Spleen (tissue), 11 donors: Measurements from ENCODE around the gene ATP2B2. TPM values are rescaled to one million over a fixed set of nuclear protein-coding genes. Genes with fewer than 3 reads are reported as not detected.

Experiments
- DNase-seq: peaks from one replicate; pipeline ENCODE4 v3.0.0-alpha.2; 2020
- H3K27ac ChIP-seq, 8 donors: fragments of 200-600 bp; sonication (generic) in 7 of 8; 1 replicate in 4 of 8; 2 replicates in 4 of 8; pipeline versions ENCODE4 v1.5.0 to v1.8.0; 2016 to 2021; ENCODE audit warnings: inconsistent platforms in 4 of 8, mild to moderate bottlenecking in 4 of 8, moderate library complexity in 1 of 8
- H3K27me3 ChIP-seq, 7 donors: fragments of 200-600 bp; sonication (generic) in 6 of 7; replicated peaks in 1 of 7; 1 replicate in 4 of 7; 2 replicates in 3 of 7; pipeline versions ENCODE4 v1.5.0 to v1.8.0; 2016 to 2021; ENCODE audit warnings: inconsistent platforms in 3 of 7, mild to moderate bottlenecking in 1 of 7
- H3K36me3 ChIP-seq, 6 donors: fragments of 200-600 bp; sonication (generic) in 5 of 6; 1 replicate in 4 of 6; 2 replicates in 2 of 6; pipeline versions ENCODE4 v1.5.0 to v1.8.0; 2016 to 2021; ENCODE audit warnings: inconsistent platforms in 2 of 6
- H3K4me1 ChIP-seq, 6 donors: fragments of 200-600 bp; sonication (generic) in 5 of 6; 1 replicate in 3 of 6; 2 replicates in 3 of 6; pipeline versions ENCODE4 v1.5.0 to v1.8.0; 2016 to 2021; ENCODE audit warnings: inconsistent platforms in 3 of 6
- H3K4me3 ChIP-seq, 8 donors: fragments of 200-600 bp; sonication (generic) in 7 of 8; 1 replicate in 4 of 8; 2 replicates in 4 of 8; pipeline versions ENCODE4 v1.5.0 to v1.8.0; 2016 to 2021; ENCODE audit warnings: inconsistent platforms in 4 of 8, mild to moderate bottlenecking in 4 of 8, moderate library complexity in 2 of 8
- H3K9me3 ChIP-seq, 8 donors: fragments of 200-600 bp; sonication (generic) in 7 of 8; 1 replicate in 4 of 8; 2 replicates in 4 of 8; pipeline versions ENCODE4 v1.5.0 to v1.8.0; 2016 to 2021; ENCODE audit warnings: inconsistent platforms in 4 of 8
- CTCF ChIP-seq, 11 experiments: fragments of 200-600 bp in 7 of 11; fragments of 450-650 bp in 4 of 11; sonication (generic) in 4 of 11; IDR thresholded peaks in 8 of 11; conservative IDR thresholded peaks in 3 of 11; 1 replicate in 7 of 11; 2 replicates in 4 of 11; pipeline versions ENCODE4 v1.4.0 to v1.8.0; 2016 to 2021; ENCODE audit warnings: antibody characterized with exemption in 11 of 11, inconsistent platforms in 4 of 11, mild to moderate bottlenecking in 1 of 11
- POLR2A ChIP-seq, 3 donors: fragments of 450-650 bp; IDR thresholded peaks; one replicate each; pipeline ENCODE4 v1.5.1; 2017; ENCODE audit warnings: antibody characterized with exemption in 3 of 3, mild to moderate bottlenecking in 1 of 3
- POLR2AphosphoS5 ChIP-seq, 3 donors: sonication (generic); formaldehyde crosslinking; IDR thresholded peaks; one replicate each; pipeline ENCODE4 v1.5.1; 2017; ENCODE audit warnings: antibody characterized with exemption in 3 of 3
- WGBS, 5 donors: extraction: QIAGEN DNeasy Blood & Tissue Kit in 3 of 5; methylation state at CpG; one replicate each; pipeline versions ENCODE4 v1.1.5 to v1.1.7; 2013 to 2018; 5-methylcytosine and 5-hydroxymethylcytosine counted together
- intact Hi-C: fragments of 100-400 bp; cut with DNase I; formaldehyde crosslinking; loops from one replicate; pipeline ENCODE4 v1.15.0; 2023; ENCODE audit warnings: low total_unique reads
- polyA plus RNA-seq, 3 donors: library from polyadenylated mRNA; stranded (reverse); fragments of 200-250 nt; gene quantifications; one replicate each; pipeline ENCODE4 v1.2.1, GENCODE V29; 2013
- total RNA-seq, 7 donors: library from RNA; depleted of rRNA in 3 of 7; stranded (reverse); fragments of >200 nt in 3 of 7; fragmentation: NEBNext Ultra II Directional in 4 of 7; extraction: Animal tissue kit (Norgen Biotek cat#: 25700) in 4 of 7; gene quantifications; one replicate each; pipeline versions ENCODE4 v1.1.0 to v1.2.1, GENCODE V29; 2016 to 2021
- donor health status: healthy with polysubstance abuse.
- donor health status: DM: no; HTN: no; CAD: no; lungs with moderate emphysema.
- donor health status: DM: no; HTN: no; CAD: no.
- donor health status: Bipolar disorder and iron deficiency.
- donor health status: healthy.
- donor health status: DM: no; HTN: no; CAD: no.
- donor health status: DM: yes; HTN: yes; CAD: no.

The ATP2B2 gene
- total and polyA plus RNA-seq, 10 donors = 0.02 to 1.5 (median 0.24) TPM; not detected in 2

- no peak for DNase-seq
- peaks cover 0 to 14% (median 0%) of the 10 kb centered on the region in 6 donors for H3K4me1 ChIP-seq
- WGBS, 5 donors = 92 to 98% (median 95%) methylated on average over 3 of the region's 3 CpGs
- H3K36me3 ChIP-seq = peaks cover 5 to 100% (median 90%) of the 10 kb centered on the region in 6 donors
- H3K4me3 ChIP-seq = no peak overlapping the region
- no peaks in the 10 kb centered on the region for H3K27me3 ChIP-seq
- intact Hi-C loops = no loop called here
- no peak overlapping the region for H3K27ac ChIP-seq
- TF ChIP-seq POLR2AphosphoS5 (IDR thresholded peaks at IDR 0.05) (no peak), CTCF (IDR thresholded peaks at IDR 0.05 in 8 of 11, conservative IDR thresholded peaks at IDR 0.05 in 3 of 11) (no peak), POLR2A (IDR thresholded peaks at IDR 0.05) (no peak)
- H3K9me3 ChIP-seq = no peaks in the 10 kb centered on the region
Measured at GRCh38 chr3:10306156-10306555, 199.2 kb downstream of the ATP2B2 start.

GRCh38 chr3:10305331-10305902 is 200.0 kb downstream of the ATP2B2 start:
- intact Hi-C loops = no loop called here
- H3K27ac ChIP-seq = no peak overlapping the region
- TF ChIP-seq POLR2A (IDR thresholded peaks at IDR 0.05) (no peak), POLR2AphosphoS5 (IDR thresholded peaks at IDR 0.05) (no peak), CTCF (IDR thresholded peaks at IDR 0.05 in 8 of 11, conservative IDR thresholded peaks at IDR 0.05 in 3 of 11) (no peak)
- H3K36me3 ChIP-seq = peaks cover 5 to 100% (median 90%) of the 10 kb centered on the region in 6 donors
- WGBS, 5 donors = 96 to 98% (median 98%) methylated on average over 4 of the region's 4 CpGs
- no peak for DNase-seq
- H3K4me3 ChIP-seq = no peak overlapping the region
- no peaks in the 10 kb centered on the region for H3K27me3 ChIP-seq
- H3K4me1 ChIP-seq = peaks cover 0 to 14% (median 0%) of the 10 kb centered on the region in 6 donors
- no peaks in the 10 kb centered on the region for H3K9me3 ChIP-seq

GRCh38 chr3:10304905-10305304 is 200.5 kb downstream of the ATP2B2 start:
- Histone ChIP-seq H3K27me3 (no peaks in the 10 kb centered on the region), H3K4me3 (no peak overlapping the region), H3K9me3 (no peaks in the 10 kb centered on the region), H3K36me3 (peaks cover 5 to 100% (median 91%) of the 10 kb centered on the region in 6 donors), H3K4me1 (peaks cover 0 to 12% (median 2%) of the 10 kb centered on the region in 6 donors), H3K27ac (no peak overlapping the region)
- 92 to 96% (median 95%) methylated on average over 8 of the region's 8 CpGs for WGBS, 5 donors
- intact Hi-C loops = no loop called here
- DNase-seq = no peak
- TF ChIP-seq POLR2A (IDR thresholded peaks at IDR 0.05) = no peak
- TF ChIP-seq POLR2AphosphoS5 (IDR thresholded peaks at IDR 0.05) = peak in 2 of 3 donors; percentile 12 to 45

- no peak overlapping the region for H3K27ac ChIP-seq
- WGBS, 5 donors = 61 to 91% (median 85%) methylated on average over 6 to 8 of the region's 8 CpGs
- no peak for DNase-seq
- peaks cover 5 to 100% (median 87%) of the 10 kb centered on the region in 6 donors for H3K36me3 ChIP-seq
- H3K9me3 ChIP-seq = no peaks in the 10 kb centered on the region
- H3K4me1 ChIP-seq = peaks cover 0 to 12% (median 7%) of the 10 kb centered on the region in 6 donors
- no peaks in the 10 kb centered on the region for H3K27me3 ChIP-seq
- TF ChIP-seq POLR2A (IDR thresholded peaks at IDR 0.05) (no peak), CTCF (IDR thresholded peaks at IDR 0.05 in 8 of 11, conservative IDR thresholded peaks at IDR 0.05 in 3 of 11) (no peak), POLR2AphosphoS5 (IDR thresholded peaks at IDR 0.05) (no peak)
- intact Hi-C loops = no loop called here
- H3K4me3 ChIP-seq = no peak overlapping the region
Measured at GRCh38 chr3:10303785-10304184, 201.6 kb downstream of the ATP2B2 start.
